ENCODE results near the gene CHAD.

The CHAD gene, protein sequence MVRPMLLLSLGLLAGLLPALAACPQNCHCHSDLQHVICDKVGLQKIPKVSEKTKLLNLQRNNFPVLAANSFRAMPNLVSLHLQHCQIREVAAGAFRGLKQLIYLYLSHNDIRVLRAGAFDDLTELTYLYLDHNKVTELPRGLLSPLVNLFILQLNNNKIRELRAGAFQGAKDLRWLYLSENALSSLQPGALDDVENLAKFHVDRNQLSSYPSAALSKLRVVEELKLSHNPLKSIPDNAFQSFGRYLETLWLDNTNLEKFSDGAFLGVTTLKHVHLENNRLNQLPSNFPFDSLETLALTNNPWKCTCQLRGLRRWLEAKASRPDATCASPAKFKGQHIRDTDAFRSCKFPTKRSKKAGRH

DNA sequence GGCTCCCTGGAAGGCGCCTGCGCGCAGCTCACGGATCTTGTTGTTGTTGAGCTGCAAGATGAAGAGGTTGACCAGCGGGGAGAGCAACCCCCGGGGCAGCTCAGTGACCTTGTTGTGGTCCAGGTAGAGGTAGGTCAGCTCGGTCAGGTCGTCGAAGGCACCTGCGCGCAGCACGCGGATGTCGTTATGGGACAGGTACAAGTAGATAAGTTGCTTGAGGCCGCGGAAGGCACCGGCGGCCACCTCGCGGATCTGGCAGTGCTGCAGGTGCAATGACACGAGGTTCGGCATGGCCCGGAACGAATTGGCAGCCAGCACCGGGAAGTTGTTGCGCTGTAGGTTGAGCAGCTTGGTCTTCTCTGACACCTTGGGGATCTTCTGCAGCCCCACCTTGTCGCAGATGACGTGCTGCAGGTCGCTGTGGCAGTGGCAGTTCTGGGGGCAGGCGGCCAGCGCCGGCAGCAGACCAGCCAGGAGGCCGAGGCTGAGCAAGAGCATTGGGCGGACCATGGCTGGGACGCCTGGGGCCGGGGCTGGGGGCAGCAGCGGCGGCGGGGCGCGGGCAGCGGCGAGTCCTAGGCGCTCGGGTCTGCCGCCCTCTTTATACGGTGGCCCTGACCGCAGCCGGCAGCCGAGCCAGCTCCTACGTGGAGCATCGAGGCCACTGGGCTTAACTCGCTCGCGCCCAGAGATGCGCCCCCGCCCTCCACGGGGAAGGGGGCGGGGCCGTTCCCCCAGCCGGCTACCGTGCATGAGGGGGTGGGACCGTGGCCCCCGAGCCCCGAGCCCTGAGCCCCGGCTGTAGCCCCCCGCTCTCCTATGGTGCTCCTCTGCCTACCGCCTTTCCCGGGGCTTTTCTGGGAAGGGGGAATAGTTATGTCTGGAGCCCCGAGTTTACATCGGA lies at the start of gene CHAD:
Gene CHAD, minus strand, starts transcription at position 577 of the 904 bp plus-strand sequence. Its CDS starts 67 bp downstream, at position 510.
- DNase-seq, result no peak

DNA sequence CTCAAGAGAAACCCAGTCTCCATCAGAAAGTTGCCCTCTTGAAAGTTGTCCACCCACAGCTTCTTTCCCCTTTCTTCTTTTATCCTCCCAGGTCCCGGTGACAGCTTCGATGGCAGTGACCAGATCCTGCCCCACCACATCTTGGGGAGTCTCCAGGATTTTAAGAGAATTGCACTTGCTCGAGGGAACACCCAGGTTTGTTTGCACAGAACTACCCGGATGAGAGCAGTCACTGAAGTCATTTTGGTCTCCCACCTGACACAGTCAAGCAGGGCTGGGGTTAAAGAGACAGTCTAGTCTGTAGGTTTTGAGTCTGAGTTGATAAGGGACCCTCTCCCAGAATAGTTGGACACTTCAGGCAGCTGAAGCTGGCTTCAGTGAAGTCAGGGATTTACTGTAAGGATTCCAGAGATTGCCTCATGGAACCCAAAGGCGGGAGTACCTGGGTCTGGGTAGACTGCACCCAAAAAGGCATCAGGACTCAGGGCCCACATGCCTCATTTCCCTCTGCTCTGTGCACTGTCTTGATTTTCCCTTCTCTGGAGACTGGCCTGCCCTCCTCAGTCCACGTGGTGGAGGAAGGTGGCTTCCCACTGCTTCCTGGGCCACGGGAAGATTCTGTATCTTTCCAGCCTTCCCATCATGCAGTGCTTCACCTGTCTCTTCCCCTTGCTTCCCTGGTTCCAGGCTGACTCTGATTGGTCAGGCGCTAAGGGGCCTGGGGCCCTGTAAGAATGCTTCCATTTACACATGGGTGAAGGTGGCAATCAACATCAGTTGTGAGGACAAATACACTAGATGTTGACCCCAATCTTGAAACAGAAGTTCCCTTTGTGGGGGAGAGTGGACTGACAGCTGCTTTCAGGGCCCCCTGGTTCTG lies 49.1 kb upstream of the CHAD start:
- DNase-seq, result no peak

DNA sequence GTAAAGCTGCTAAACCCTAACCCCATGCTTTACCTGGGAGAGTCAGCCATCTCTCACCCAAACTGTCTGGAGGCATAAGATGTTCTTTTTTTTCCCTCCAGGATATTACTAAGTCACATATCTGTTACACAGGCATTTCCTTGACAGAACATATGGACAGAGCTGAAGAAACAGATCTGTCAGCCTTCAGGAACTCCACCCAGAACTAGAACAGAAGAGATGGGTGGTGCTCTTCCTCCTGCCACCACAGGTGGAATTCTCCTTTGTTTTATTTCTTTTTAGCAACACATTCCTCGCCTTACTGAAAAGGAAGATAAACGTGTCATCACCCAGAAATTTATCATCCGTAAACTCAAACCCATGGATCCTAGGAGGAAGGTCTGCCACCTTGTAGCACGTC lies 48.3 kb upstream of the CHAD start:
- DNase-seq, result no peak

DNA sequence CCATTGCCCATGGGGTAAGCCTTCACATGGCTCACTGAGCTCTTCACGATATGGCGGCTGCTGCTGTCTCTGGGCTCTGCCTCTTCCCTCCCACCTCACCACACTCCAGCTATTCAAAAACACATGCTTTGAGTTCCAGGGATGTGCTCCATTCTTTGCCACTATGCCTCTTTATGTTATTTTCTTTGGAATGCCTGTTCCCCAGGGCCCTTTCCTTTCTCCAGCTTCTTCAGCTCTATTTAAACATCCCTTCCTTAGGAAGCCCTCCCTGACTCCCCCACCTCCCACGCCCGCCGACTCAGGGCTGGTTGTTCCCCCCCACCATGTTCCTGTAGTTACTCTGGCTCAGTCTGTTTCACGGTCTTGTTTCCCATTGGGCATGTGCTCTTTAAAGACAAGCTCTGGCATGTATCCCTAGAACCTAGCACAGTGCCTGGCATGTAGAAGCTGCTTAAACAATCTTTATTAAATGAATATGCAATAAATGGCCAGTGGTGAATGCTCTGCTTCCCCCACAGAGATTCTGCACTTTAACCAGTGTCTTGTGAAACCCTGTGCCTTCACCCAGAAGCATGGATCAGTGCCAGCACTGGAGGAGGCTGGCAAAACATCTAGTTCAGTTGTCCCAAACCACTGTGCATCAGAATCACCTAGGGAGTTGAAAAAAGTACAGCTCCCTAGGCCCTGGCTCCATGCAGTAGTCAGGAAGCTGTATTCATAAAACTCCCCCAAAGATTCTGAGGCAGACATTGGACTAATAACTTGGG lies 46.4 kb upstream of the CHAD start:
- no peak for DNase-seq

DNA sequence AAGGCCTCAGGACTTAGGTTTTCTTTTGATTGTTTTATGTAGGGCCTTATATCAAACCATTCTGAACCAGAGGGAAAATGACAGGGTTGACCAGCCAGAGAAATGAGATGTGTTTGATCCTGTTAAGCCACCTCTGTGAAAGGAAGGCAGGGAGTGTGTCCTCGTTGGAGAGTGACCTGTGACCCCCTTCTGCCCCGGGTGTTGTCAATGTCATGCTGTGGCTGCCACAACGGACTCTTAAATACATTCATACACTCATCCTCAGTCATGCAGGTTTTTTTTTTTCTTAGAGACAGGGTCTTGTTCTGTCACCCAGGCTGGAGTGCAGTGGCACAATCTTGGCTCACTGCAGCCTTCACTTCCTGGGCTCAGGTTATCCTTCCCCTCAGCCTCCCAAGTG lies 45.7 kb upstream of the CHAD start:
- no peak for DNase-seq

DNA sequence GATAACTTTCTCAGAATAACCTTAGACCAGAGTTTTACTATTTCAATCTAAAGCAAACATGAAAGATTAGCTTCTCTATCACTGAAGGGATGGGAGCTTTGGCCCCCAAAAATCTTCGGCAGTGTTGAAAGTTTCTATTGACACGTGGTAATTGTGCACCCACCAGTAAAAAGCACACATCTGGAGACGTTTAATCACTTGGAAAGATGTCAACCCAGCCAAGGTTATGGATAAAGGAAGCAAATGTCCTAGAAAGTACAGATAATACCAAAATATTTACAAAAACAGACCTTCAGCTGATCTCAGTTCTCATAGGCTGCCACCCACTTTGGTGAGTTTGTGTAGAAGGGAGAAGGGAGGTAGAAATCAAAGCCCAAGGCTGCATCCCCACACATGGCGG lies 44.8 kb upstream of the CHAD start:
- DNase-seq, result no peak

DNA sequence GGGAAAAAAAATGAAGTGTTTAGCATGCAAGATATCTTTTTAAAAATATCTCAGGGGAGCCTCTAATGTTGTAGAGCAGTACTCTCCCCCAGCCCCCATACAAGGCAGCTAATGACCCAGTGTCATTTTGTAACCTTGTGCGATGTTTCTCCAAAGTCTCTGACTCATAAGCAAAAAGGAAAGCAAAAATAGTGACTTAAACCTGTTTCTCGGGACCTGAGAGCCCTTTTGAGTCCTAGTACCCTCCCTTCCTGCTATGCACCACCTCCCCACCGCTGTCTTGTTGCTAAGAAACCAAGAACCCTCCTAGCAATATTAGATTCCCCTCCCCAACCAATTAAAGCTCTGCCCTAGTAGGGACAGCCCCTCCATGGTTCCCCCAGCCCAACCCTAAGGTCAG lies 42.4 kb upstream of the CHAD start:
- no peak for DNase-seq

DNA sequence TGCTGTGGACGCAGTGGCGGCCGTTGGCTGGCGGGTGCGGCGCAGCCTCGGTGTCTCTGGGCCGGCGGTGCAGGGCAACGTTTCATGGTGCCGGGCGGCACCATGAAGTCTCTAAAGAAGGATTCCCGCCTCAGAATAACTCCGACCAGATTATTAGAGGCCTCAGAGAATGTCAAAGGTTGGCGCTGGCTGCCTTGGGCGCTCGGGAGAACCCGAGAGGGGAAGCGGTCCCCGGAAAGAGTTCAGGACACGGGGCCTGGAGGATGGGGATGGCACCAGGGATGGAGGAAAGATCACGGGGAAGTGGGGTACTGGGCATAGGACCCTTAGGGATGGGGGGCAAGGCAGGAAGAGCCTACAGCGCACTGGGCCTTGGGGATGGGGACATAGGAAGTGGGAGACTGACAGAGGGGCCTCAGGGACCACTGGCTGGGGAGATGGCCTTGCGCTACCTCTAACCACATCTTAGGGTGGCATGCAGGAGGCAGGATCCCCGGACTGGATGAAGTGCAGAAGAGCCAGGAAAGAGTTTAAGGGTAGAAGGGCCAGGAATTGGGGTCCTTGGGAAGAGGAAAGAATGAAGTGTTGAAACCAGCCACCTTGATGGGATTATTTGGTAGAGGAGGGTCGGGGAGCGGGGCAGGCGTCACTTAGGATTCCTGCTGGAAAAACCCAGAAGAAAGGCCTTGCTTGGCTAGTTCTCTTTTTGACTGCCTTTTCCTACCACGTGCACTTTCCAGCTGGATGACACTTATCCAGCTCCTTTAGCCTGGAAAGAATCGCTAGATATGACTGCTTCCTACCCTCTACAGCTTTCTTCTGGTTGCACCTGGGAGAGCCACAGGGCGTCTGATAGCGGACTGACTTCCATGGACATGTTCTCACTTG lies 40.1 kb upstream of the CHAD start:
- DNase-seq, result no peak

DNA sequence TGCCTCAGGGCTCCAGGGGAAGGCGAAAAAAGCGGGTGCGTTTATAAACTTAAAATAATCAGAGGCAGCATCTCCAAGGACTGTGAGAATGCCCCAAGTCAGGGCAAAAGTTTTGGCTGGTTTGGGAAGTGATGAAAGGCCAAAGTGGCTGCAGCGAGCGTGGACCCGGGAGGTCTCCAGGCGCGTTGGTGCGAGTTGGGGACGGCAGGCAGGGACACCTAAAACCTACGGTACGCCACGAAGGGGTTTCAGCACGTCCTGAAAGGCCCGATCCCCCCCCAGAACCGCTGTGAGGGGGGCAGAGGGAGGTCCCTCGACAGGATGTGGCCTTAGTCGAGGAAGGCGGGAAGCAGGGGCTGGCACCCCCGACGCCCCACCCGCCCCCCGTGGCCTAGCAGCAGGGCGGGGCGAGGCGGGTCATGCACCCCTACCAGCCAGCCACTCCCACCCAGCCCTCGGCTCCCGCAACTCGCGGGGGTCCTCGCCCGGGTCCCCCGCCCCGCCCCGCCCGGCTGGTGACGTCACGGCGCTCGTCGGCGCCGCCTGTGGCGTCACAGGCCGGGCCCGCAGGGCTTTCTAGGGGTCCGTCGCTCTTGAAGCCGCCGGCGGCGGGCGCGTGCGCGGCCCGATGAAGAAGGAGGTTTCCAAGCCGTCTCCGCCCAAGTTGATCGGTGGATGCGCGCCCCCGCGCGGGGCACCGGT lies 39.3 kb upstream of the CHAD start, which contains the start of gene MYCBPAP:
Gene MYCBPAP, plus strand, starts transcription at position 569 of the 702 bp plus-strand sequence. CDS start 236 bp downstream, outside the sequence.
- DNase-seq, result peak; percentile 55

DNA sequence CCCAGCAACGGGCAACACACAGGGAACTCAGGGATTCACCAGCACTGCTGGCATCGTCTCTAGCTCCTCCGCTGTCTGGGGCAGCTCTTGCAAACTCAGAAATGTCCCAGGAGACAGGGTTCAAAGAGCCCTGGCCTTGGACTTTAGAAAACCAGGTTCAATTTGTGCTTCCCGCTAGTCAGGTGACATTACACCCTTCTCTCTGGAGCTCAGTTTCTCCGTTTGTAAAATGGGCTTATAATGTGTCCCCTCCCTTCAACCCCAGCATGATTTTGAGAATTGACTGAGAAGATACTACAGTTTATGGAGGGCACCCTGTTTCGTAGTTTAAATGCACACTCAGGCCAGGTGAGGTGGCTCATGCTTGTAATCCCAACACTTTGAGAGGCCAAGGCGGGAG lies 37.6 kb upstream of the CHAD start:
- DNase-seq, result no peak

DNA sequence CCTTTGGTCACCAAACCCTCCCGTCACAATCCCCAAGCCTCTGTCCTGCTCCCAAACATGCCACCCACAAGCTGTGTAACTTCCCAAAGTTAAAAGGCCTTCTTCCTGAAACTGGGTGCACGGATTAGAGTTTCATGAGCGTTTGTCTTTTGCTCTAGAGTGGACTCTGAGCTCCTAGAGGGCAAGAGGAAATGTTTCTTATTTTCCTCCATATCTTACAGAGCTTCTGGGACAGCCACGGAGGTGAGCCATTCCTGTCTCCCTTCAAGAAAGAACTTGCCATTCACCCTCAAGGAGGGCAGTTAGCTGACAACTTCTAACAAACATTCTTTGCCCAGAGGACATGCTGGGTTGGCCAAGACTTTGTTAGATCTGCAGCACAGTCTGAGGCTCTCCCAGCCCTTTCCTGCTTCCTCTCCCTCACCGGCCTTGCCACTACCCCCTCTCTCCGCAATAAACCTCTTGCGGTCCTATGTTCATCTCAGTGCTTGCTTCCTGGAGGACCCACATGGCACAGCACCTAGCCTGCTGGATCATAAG lies 37.0 kb upstream of the CHAD start:
- no peak for DNase-seq

DNA sequence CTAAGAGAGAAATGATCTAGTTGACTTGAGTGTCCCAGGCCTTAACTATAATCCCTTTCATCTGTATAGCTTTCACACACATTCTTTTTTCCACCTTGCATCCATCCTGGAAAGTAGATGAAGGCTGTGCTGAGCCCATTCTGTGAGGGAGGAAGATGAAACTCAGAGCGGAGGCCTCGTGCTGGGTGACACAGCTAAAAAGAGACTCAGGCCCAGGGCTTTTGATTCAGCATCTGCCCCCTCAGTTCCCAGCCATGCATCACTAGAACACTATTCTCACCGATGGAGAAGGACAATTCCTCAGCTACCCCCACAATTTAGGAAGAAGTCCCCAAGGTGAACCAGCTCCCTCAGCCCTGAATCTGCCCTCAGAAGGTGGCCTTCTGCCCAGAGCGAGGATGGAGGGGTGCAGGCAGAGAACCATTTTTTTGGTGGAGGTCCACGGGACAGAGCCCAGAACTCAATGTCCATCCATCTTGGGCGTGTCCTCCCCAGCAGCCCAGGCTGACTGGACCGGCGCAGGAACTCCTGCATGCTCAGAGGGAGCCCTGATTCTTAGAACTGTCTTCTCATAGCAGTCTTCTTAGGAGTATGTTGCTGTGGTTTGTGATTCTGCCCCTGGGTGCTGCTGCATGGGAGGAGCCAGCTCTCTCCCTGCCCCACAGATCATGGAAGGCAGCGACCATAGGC lies 33.8 kb upstream of the CHAD start:
- no peak for DNase-seq

DNA sequence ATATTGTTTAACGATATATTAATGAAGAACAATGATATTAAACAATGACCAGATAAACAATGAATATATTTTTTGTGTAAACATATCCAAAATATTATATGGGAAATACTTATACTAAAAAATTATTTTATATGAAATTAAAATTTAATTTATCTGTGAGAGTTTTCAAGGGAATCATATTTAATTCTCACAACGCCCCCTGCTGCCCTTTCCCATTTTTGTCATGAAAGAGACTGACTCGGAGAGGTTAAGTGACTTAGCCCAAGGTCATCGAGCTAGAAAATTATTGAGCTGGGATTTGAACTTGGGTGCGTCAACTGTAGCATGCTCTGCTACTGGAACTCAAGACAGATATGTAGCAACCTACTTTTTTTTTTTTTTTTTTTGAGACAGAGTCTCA lies 32.4 kb upstream of the CHAD start:
- no peak for DNase-seq

DNA sequence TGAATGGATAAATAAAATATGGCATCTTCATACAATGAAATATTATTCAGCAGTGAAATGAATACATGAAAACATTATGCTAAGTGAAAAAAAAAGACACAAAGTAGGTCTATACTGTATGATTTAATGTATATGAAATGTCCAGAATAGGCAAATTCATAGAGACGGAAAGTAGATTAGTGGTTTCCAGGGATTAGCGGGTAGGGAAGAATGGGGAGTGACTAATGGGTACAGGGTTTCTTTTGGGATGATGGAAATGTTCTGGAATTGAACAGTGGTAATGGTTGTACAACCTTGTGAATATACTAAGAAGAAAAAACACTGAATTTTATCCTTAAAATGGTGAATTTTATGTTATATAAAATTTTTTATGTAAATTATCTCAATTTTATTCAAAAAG lies 31.0 kb upstream of the CHAD start:
- no peak for DNase-seq

DNA sequence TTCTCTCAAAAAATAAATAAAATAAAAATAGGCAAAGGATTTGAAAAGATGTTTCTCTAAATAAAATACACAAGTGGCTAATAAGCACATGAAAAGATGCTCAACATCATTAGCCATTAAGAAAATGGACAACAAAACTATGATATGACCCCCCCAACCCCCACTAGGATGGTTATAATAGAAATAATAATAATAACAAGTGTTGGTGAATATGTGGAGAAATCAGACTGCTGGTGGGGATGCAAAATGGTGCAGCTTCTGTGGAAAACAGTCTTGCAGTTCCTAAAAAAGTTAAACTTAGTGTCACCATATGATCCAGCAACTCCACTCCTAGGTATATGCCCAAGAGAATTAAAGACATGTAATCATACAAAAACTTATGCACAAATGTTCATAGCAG lies 30.6 kb upstream of the CHAD start:
- DNase-seq, result no peak

DNA sequence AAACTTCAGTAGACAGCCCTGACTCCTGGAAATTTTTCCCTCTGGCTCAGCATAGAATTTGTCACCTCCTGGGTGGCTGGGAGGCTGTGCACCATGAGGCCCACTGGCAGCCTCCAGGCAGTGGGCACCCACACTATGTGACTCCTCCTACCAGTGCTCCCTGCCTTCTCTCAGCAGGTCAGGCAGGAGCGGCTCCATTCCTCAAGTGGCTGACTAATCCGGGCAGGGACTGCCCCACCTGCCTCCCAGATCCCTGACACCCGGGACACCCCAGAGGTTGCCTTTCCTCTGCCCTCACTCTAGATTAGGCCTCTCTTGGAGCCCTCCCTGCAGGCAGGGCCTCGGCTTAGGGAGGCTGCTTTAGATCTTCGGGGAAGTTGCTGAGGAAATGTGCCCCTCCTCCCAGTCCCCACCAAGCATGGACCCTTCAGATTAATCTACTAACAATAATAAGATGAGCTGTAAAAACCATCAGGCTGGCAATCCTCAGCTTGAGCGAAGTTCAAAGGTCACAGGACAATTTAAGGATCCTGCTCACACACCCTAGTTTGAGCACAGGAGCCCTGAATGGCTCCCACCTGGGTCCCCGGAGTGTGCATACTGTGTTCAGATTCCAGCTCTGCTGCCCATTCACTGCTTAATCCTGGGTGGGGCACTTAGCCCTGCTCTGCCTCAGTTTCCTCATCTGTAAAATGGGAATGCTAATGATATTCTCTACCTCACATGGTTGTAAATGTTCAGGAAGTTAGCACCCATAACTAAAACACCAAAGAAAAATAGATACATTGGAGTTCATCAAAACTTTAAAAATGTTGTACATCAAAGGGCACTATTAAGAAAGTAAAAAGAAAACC lies 29.6 kb upstream of the CHAD start:
- DNase-seq, result no peak

DNA sequence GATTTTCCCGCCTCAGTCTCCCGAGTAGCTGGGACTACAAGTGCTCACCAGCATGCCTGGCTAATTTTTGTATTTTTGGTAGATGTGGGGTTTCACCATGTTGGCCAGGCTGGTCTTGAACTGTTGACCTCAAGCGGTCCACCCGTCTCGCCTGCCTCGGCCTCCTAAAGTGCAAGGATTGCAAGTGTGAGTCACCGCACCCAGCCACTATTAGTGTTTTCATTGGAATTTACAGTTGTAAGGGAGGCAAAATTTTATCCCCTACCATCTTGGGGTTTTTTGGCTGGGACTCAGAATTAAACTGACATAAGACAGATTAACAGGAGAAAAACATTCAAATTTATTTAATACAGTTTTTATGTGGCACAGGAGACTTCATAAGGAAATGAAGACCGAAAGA lies 27.2 kb upstream of the CHAD start:
- DNase-seq, result no peak

DNA sequence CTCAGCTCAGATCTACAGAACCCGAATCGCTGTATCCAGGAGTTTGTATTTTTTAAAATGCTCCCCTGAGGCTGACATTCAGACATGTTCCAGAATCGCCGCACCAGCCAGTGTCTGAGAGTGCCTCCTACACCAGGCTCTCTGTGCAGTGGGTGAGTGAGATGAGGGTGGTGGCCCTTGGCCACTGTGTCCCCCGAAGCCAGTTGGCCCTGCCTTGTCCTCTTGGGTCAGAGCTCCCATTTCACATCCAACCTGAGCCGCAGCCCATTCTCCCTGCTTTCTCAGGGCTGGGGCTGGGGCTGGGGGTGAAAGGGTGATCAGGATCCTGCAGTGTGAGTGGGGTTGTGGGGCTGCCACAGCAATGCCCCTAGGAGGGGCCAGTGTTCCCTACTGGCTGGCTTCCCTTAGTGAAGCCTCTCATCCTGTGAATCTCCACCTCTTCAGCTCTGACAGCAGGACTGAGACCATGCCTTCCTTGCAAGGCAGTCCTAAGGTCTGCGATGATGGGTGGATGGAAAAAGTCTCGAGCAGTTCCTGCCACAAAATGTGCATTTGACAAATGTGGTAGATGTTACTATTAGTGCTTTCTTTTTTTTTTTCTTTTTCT lies 26.6 kb upstream of the CHAD start:
- DNase-seq, result no peak

All from activated T-cell treated with anti-CD3 and anti-CD28 coated beads for 4 hours (primary cell).